ENCODE results near the gene FAXDC2. TPM values are rescaled to one million over a fixed set of nuclear protein-coding genes. Genes with fewer than 3 reads are reported as not detected.
A peak's percentile ranks its signal among the peaks of the same experiment; 100 is the strongest.

The FAXDC2 gene
- total and polyA plus RNA-seq, 2 donors (not counting 1 experiment from before 2014, with no cell fraction given), result 11.9 to 20.6 TPM

DNA sequence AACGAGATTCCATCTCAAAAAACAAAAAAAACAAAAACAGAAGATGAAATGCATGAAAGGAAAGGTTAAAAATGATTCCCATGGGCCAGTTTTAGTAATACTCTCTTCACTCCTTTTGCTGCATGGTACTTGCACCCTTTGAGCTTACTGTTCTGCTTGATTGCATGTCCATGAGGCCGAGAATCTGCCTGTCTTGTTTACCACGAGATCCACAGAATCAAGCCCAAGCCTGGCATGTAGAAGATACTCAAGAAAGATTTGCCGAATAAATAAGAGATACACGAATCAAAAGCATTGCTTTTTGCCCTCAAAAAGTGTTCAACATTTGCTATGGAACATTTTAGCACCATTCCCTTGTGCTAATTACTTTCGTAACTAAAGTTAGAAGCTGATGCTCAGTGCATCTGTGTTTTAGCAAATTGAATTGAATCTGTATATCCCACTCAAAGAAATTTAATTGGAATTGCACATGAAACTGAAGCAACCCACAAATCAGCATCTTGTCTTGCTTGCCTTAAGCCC lies 1.1 kb downstream of the FAXDC2 start:
- Histone ChIP-seq H3K27me3 (ENCODE audit: control insufficient read depth, insufficient read depth, low read length) (no peaks in the 10 kb centered on the region), H3K36me3 (ENCODE audit: control insufficient read depth, insufficient read depth, low read length) (no peaks in the 10 kb centered on the region), H4K20me1 (ENCODE audit: control insufficient read depth, extremely low read depth, insufficient read depth, low read length) (no peaks in the 10 kb centered on the region), H2AFZ (ENCODE audit: low read length) (no peak overlapping the region), H3K9ac (ENCODE audit: insufficient read depth, low read length) (no peak overlapping the region), H3K4me2 (ENCODE audit: extremely low read depth, insufficient read depth, low read length) (peak overlapping the region; percentile 82), H3K27ac (ENCODE audit: insufficient read depth, low read length) (no peak overlapping the region), H3K9me3 (ENCODE audit: control insufficient read depth, insufficient read depth, low read depth, low read length) (no peaks in the 10 kb centered on the region), H3K79me2 (ENCODE audit: control insufficient read depth, insufficient read depth, low read length) (no peaks in the 10 kb centered on the region), H3K4me3 (replicated peaks in 1 of 4; ENCODE audit: control extremely low read depth in 1 of 4, insufficient read depth in 1 of 4, low read depth in 3 of 4, low read length in 4 of 4) (peak overlapping the region in 2 of 4 experiments; percentile 84 to 89), H3K4me1 (ENCODE audit: control insufficient read depth, extremely low read depth, insufficient read depth, low read length) (peaks cover 4% of the 10 kb centered on the region)
- no peak for DNase-seq (ENCODE audit: low read depth in 2 of 2)
- TF ChIP-seq, protein P1, sequence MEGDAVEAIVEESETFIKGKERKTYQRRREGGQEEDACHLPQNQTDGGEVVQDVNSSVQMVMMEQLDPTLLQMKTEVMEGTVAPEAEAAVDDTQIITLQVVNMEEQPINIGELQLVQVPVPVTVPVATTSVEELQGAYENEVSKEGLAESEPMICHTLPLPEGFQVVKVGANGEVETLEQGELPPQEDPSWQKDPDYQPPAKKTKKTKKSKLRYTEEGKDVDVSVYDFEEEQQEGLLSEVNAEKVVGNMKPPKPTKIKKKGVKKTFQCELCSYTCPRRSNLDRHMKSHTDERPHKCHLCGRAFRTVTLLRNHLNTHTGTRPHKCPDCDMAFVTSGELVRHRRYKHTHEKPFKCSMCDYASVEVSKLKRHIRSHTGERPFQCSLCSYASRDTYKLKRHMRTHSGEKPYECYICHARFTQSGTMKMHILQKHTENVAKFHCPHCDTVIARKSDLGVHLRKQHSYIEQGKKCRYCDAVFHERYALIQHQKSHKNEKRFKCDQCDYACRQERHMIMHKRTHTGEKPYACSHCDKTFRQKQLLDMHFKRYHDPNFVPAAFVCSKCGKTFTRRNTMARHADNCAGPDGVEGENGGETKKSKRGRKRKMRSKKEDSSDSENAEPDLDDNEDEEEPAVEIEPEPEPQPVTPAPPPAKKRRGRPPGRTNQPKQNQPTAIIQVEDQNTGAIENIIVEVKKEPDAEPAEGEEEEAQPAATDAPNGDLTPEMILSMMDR (conservative IDR thresholded peaks at IDR 0.05 in 1 of 2, IDR thresholded peaks at IDR 0.05 in 1 of 2; ENCODE audit: low read depth in 1 of 2, low read length in 2 of 2), result no peak
- no peak for TF ChIP-seq EZH2 (IDR thresholded peaks at IDR 0.05; ENCODE audit: low read length, missing control alignments)

DNA sequence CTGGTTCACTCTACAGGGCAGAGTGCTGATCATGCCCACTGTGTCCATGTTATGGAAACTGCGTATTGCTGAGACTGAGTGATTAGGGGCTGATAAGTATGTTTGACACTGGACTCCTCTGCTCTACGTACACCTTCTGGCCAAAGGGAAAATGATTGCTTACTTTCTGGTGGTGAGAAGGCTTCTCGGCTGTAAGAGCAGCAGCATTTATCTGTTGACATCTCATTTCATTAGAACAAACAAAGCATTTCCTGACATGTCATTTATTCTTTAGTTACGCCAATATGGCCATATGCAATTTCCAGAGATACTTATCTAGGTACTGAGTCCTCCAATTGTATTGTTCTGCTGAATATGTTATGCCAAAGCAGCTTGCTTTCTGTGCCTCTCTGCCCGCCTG lies 5.6 kb downstream of the FAXDC2 start:
- no peak for DNase-seq (ENCODE audit: low read depth in 2 of 2)
- H3K9ac ChIP-seq (ENCODE audit: insufficient read depth, low read length), result no peak overlapping the region
- H3K36me3 ChIP-seq (ENCODE audit: control insufficient read depth, insufficient read depth, low read length), result no peaks in the 10 kb centered on the region
- no peak overlapping the region for H3K4me2 ChIP-seq (ENCODE audit: extremely low read depth, insufficient read depth, low read length)
- H3K79me2 ChIP-seq (ENCODE audit: control insufficient read depth, insufficient read depth, low read length), result no peaks in the 10 kb centered on the region
- no peak overlapping the region for H2AFZ ChIP-seq (ENCODE audit: low read length)
- H3K4me1 ChIP-seq (ENCODE audit: control insufficient read depth, extremely low read depth, insufficient read depth, low read length), result peaks cover 2% of the 10 kb centered on the region
- no peaks in the 10 kb centered on the region for H3K9me3 ChIP-seq (ENCODE audit: control insufficient read depth, insufficient read depth, low read depth, low read length)
- H4K20me1 ChIP-seq (ENCODE audit: control insufficient read depth, extremely low read depth, insufficient read depth, low read length), result no peaks in the 10 kb centered on the region
- H3K27me3 ChIP-seq (ENCODE audit: control insufficient read depth, insufficient read depth, low read length), result no peaks in the 10 kb centered on the region
- TF ChIP-seq, protein P1 (conservative IDR thresholded peaks at IDR 0.05 in 1 of 2, IDR thresholded peaks at IDR 0.05 in 1 of 2; ENCODE audit: low read depth in 1 of 2, low read length in 2 of 2), result no peak
- TF ChIP-seq EZH2 (IDR thresholded peaks at IDR 0.05; ENCODE audit: low read length, missing control alignments), result no peak
- H3K27ac ChIP-seq (ENCODE audit: insufficient read depth, low read length), result no peak overlapping the region
- no peak overlapping the region for H3K4me3 ChIP-seq (replicated peaks in 1 of 4; ENCODE audit: control extremely low read depth in 1 of 4, insufficient read depth in 1 of 4, low read depth in 3 of 4, low read length in 4 of 4)

DNA sequence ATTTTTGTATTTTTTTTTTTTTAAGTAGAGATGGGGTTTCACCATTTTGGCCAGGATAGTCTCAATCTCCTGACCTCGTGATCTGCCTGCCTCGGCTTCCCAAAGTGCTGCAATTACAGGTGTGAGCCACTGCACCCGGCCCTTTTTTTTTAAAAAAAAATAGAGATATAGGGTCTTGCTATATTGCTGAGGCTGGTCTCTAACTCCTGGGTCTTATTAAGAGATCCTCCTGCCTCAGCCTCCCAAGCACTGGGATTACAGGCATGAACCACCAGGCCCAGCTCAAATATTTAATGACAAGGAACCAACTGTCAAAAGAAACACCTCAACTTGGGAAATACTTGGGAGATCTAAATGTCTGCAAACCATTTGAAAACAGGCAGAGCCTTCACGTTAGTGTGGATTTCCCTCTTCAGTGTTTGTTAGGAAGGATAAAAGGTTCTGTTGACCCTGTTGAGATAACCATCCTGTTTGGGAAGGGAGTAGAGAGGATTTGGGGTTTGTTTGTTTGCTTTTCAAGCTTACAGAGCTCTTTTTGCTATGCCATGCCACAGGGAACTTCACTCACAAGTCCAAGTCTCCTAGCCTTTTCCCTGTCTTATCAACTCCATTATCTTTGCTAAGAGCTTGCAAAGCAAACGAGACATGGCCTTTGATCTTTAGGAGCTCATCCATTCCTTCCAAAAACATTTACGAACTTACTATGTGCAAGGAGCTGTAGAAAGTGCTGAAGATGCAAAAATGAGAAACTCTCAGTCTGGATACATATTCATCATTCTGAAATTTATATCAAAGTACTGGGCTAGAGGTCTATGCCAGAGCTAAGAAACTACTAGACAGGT lies 7.5 kb downstream of the FAXDC2 start:
- DNase-seq (ENCODE audit: low read depth in 2 of 2), result no peak
- H3K36me3 ChIP-seq (ENCODE audit: control insufficient read depth, insufficient read depth, low read length), result no peaks in the 10 kb centered on the region
- no peak overlapping the region for H3K9ac ChIP-seq (ENCODE audit: insufficient read depth, low read length)
- H3K27ac ChIP-seq (ENCODE audit: insufficient read depth, low read length), result no peak overlapping the region
- H3K4me3 ChIP-seq (replicated peaks in 1 of 4; ENCODE audit: control extremely low read depth in 1 of 4, insufficient read depth in 1 of 4, low read depth in 3 of 4, low read length in 4 of 4), result no peak overlapping the region
- no peaks in the 10 kb centered on the region for H3K9me3 ChIP-seq (ENCODE audit: control insufficient read depth, insufficient read depth, low read depth, low read length)
- H4K20me1 ChIP-seq (ENCODE audit: control insufficient read depth, extremely low read depth, insufficient read depth, low read length), result no peaks in the 10 kb centered on the region
- H3K4me1 ChIP-seq (ENCODE audit: control insufficient read depth, extremely low read depth, insufficient read depth, low read length), result no peaks in the 10 kb centered on the region
- H3K27me3 ChIP-seq (ENCODE audit: control insufficient read depth, insufficient read depth, low read length), result no peaks in the 10 kb centered on the region
- H3K4me2 ChIP-seq (ENCODE audit: extremely low read depth, insufficient read depth, low read length), result no peak overlapping the region
- no peaks in the 10 kb centered on the region for H3K79me2 ChIP-seq (ENCODE audit: control insufficient read depth, insufficient read depth, low read length)
- no peak overlapping the region for H2AFZ ChIP-seq (ENCODE audit: low read length)
- TF ChIP-seq EZH2 (IDR thresholded peaks at IDR 0.05; ENCODE audit: low read length, missing control alignments), result no peak
- TF ChIP-seq, protein P1 (conservative IDR thresholded peaks at IDR 0.05 in 1 of 2, IDR thresholded peaks at IDR 0.05 in 1 of 2; ENCODE audit: low read depth in 1 of 2, low read length in 2 of 2), result no peak

All from fibroblast of lung (primary cell).